Activated naive CD4-positive, alpha-beta T cell treated with Interleukin-2 at 50 U/mL for 16 hours (primary cell): ENCODE data around the gene APIP.

Experiments used
- DNase-seq: peaks from one replicate; pipeline ENCODE4 v3.0.0-alpha.2; 2020

The APIP gene

GRCh38 chr11:34916015-34916842, at the start of gene APIP, which contains the start of gene PDHX:
Gene APIP (minus strand): TSS chr11:34916379. CDS start chr11:34916284, 95 bp downstream.
Gene PDHX (plus strand): TSS chr11:34916618. CDS start chr11:34916656, 38 bp downstream.
- peak; percentile 99 for DNase-seq

GRCh38 chr11:34964610-34965331, 48.6 kb upstream of the APIP start:
- DNase-seq = no peak

GRCh38 chr11:34963351-34963750, 47.2 kb upstream of the APIP start:
- no peak for DNase-seq

- no peak for DNase-seq
Measured at GRCh38 chr11:34962034-34962433, 45.9 kb upstream of the APIP start.

- no peak for DNase-seq
Measured at GRCh38 chr11:34960277-34960676, 44.1 kb upstream of the APIP start.

- DNase-seq = no peak
Measured at GRCh38 chr11:34959770-34960169, 43.6 kb upstream of the APIP start.

- DNase-seq = no peak
Measured at GRCh38 chr11:34957606-34958005, 41.4 kb upstream of the APIP start.

- no peak for DNase-seq
Measured at GRCh38 chr11:34957206-34957605, 41.0 kb upstream of the APIP start.

GRCh38 chr11:34953955-34954354, 37.8 kb upstream of the APIP start:
- DNase-seq = no peak

- no peak for DNase-seq
Measured at GRCh38 chr11:34948696-34949095, 32.5 kb upstream of the APIP start.

- DNase-seq = no peak
Measured at GRCh38 chr11:34944692-34945091, 28.5 kb upstream of the APIP start.

- DNase-seq = no peak
Measured at GRCh38 chr11:34941688-34942087, 25.5 kb upstream of the APIP start.

GRCh38 chr11:34940026-34940677, 24.0 kb upstream of the APIP start:
- no peak for DNase-seq

- DNase-seq = no peak
Measured at GRCh38 chr11:34938611-34939010, 22.4 kb upstream of the APIP start.

- no peak for DNase-seq
Measured at GRCh38 chr11:34936945-34937629, 20.9 kb upstream of the APIP start.

GRCh38 chr11:34929794-34930763, 13.9 kb upstream of the APIP start:
- DNase-seq = no peak

- DNase-seq = no peak
Measured at GRCh38 chr11:34928960-34929680, 12.9 kb upstream of the APIP start.

GRCh38 chr11:34928268-34928959, 12.2 kb upstream of the APIP start:
- no peak for DNase-seq

GRCh38 chr11:34926831-34927132, 10.6 kb upstream of the APIP start:
- DNase-seq = no peak

- DNase-seq = no peak
Measured at GRCh38 chr11:34926101-34926830, 10.1 kb upstream of the APIP start.
